GM18868 (cell line): ENCODE measurements around the gene SYDE1.

Experiments used
- ATAC-seq: cut with Tn5 transposase; IDR thresholded peaks from one replicate; pipeline ENCODE4 v1.9.1; 2021; ENCODE audit warnings: mild to moderate bottlenecking, moderate library complexity; ENCODE audit not compliant: unreplicated experiment

Gene SYDE1

GRCh38 chr19:15124572-15125231 lies 17.5 kb downstream of the SYDE1 start:
- ATAC-seq, result no peak

GRCh38 chr19:15125232-15126067 lies 18.2 kb downstream of the SYDE1 start:
- peak; percentile 85 for ATAC-seq

GRCh38 chr19:15126131-15126910 lies 19.1 kb downstream of the SYDE1 start:
- ATAC-seq, result no peak

GRCh38 chr19:15128162-15128770 lies 21.1 kb downstream of the SYDE1 start:
- no peak for ATAC-seq

GRCh38 chr19:15129856-15130585 lies 22.8 kb downstream of the SYDE1 start:
- no peak for ATAC-seq

GRCh38 chr19:15136234-15136954 lies 29.2 kb downstream of the SYDE1 start:
- no peak for ATAC-seq

- no peak for ATAC-seq
Measured at GRCh38 chr19:15137777-15138176, 30.6 kb downstream of the SYDE1 start.

- ATAC-seq, result no peak
Measured at GRCh38 chr19:15138427-15138826, 31.2 kb downstream of the SYDE1 start.

- no peak for ATAC-seq
Measured at GRCh38 chr19:15141143-15141542, 33.9 kb downstream of the SYDE1 start.

- ATAC-seq, result no peak
Measured at GRCh38 chr19:15142313-15142712, 35.1 kb downstream of the SYDE1 start.

- ATAC-seq, result no peak
Measured at GRCh38 chr19:15144046-15144646, 36.9 kb downstream of the SYDE1 start.

- ATAC-seq, result no peak
Measured at GRCh38 chr19:15147090-15147489, 39.9 kb downstream of the SYDE1 start.

GRCh38 chr19:15149737-15150136 lies 42.5 kb downstream of the SYDE1 start:
- no peak for ATAC-seq

GRCh38 chr19:15154002-15154612 lies 46.9 kb downstream of the SYDE1 start:
- ATAC-seq, result no peak

- no peak for ATAC-seq
Measured at GRCh38 chr19:15155296-15155695, 48.1 kb downstream of the SYDE1 start.

GRCh38 chr19:15156391-15156790 lies 49.2 kb downstream of the SYDE1 start:
- no peak for ATAC-seq

- ATAC-seq, result no peak
Measured at GRCh38 chr19:15159251-15159650, 52.0 kb downstream of the SYDE1 start.

- ATAC-seq, result no peak
Measured at GRCh38 chr19:15161028-15161984, 54.1 kb downstream of the SYDE1 start.
